OCI-LY1 (cell line): Measurements from ENCODE around the gene PTGER4.

Experiments
- H2AFZ ChIP-seq: fragments of 200-600 bp; sonication (generic), shearing (Covaris generic); 2 replicates; pipeline ENCODE4 v1.6.0; 2014; ENCODE audit warnings: antibody characterized with exemption, mild to moderate bottlenecking, low read length
- H3F3A ChIP-seq: fragments of 200-600 bp; sonication (generic), shearing (Covaris generic); 2 replicates; pipeline ENCODE4 v1.6.0; 2014; ENCODE audit warnings: mild to moderate bottlenecking, antibody characterized with exemption, low read length, moderate library complexity; ENCODE audit not compliant: insufficient read depth
- H3K27ac ChIP-seq: fragments of 200-600 bp; sonication (generic); 2 replicates; pipeline ENCODE4 v1.5.1; 2014; ENCODE audit warnings: low read length, mixed run types, mild to moderate bottlenecking, low read depth; ENCODE audit not compliant: poor library complexity, severe bottlenecking
- H3K27me3 ChIP-seq: fragments of 200-600 bp; sonication (generic); 2 replicates; pipeline ENCODE4 v1.6.0; 2014; ENCODE audit warnings: antibody characterized with exemption, mild to moderate bottlenecking, low read length, moderate library complexity; ENCODE audit not compliant: insufficient read depth
- H3K36me3 ChIP-seq: fragments of 200-600 bp; sonication (generic); 2 replicates; pipeline ENCODE4 v1.6.1; 2014; ENCODE audit warnings: mild to moderate bottlenecking, antibody characterized with exemption, low read length, moderate library complexity, mixed read lengths; ENCODE audit not compliant: insufficient read depth
- H3K4me1 ChIP-seq: fragments of 200-600 bp; sonication (generic); 2 replicates; pipeline ENCODE4 v1.5.1; 2014; ENCODE audit warnings: mild to moderate bottlenecking, low read length, moderate library complexity; ENCODE audit not compliant: insufficient read depth, severe bottlenecking
- H3K4me2 ChIP-seq: fragments of 200-600 bp; sonication (generic), shearing (Covaris generic); 2 replicates; pipeline ENCODE4 v1.6.1; 2014; ENCODE audit warnings: low read length
- H3K4me3 ChIP-seq: fragments of 200-600 bp; sonication (generic); 2 replicates; pipeline ENCODE4 v1.5.1; 2014; ENCODE audit warnings: low read length, low read depth, mild to moderate bottlenecking, mixed read lengths; ENCODE audit not compliant: poor library complexity, severe bottlenecking
- H3K79me2 ChIP-seq: fragments of 200-600 bp; shearing (Covaris generic); 2 replicates; pipeline ENCODE4 v1.6.1; 2016; ENCODE audit warnings: mixed run types, low read length, mixed read lengths; ENCODE audit not compliant: insufficient read depth
- H3K9ac ChIP-seq: fragments of 200-600 bp; sonication (generic), shearing (Covaris generic); 2 replicates; pipeline ENCODE4 v1.6.1; 2014; ENCODE audit warnings: mild to moderate bottlenecking, low read length, mixed read lengths
- H3K9me2 ChIP-seq: fragments of 200-600 bp; sonication (generic), shearing (Covaris generic); 2 replicates; pipeline ENCODE4 v1.6.1; 2014; ENCODE audit warnings: low read depth, mild to moderate bottlenecking, low read length, mixed read lengths
- H3K9me3 ChIP-seq: fragments of 200-600 bp; shearing (Covaris generic); 2 replicates; pipeline ENCODE4 v1.6.1; 2014; ENCODE audit warnings: low read length, mixed read lengths
- H4K20me1 ChIP-seq: fragments of 200-600 bp; sonication (generic), shearing (Covaris generic); 2 replicates; pipeline ENCODE4 v1.6.0; 2016; ENCODE audit warnings: mild to moderate bottlenecking, low read length; ENCODE audit not compliant: insufficient read depth
- EZH2 ChIP-seq: fragments of 200-600 bp; sonication (generic), shearing (Covaris generic); IDR thresholded peaks from 2 replicates; pipeline ENCODE4 v1.8.0; 2017; ENCODE audit warnings: borderline replicate concordance, mixed run types, mild to moderate bottlenecking, antibody characterized with exemption, low read length, moderate library complexity, mixed read lengths
- TF ChIP-seq, protein P1 (sequence below): fragments of 200-600 bp; sonication (generic), shearing (Covaris generic); IDR thresholded peaks from 2 replicates; pipeline ENCODE4 v1.5.1; 2017; ENCODE audit warnings: mild to moderate bottlenecking, antibody characterized with exemption, low read length, moderate library complexity, mixed read lengths

Gene PTGER4

DNA sequence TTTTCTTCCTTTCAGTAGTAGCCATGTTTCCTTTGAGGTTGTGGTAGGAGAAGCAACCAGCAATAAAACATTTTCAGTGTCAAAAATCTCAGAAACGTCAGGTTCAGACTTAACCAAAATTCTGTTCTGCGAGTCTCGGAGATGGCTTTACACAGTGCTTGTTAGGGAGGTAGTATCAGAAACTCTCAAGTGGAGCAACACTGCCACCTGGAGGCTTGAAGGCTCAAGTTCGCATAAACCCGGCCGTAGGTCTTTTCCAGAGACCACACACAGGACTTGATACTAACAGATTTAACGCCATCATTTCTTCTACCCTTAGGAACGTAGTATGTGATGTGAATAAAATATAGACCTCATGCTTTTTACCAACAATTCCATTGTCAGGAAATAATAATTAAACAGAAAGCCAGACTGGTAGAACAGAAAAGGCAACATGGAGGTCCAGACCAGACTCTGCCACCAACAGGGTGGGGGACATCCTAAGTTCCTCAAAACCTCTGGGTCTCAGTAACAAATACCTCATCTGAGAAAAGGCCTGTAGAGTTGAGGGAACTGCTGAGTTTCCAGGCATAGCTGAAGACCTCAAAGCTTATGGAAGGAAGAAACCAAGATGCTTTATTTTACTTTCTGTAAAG is 8.5 kb downstream of the PTGER4 start:
- Histone ChIP-seq H3K9ac (0 out of 2 replicates have a peak overlapping the region, but pooled peaks have one; percentile 17), H2AFZ (no peak overlapping the region), H3F3A (no peaks in the 10 kb centered on the region), H3K4me3 (no peak overlapping the region), H3K9me2 (no peaks in the 10 kb centered on the region), H3K9me3 (no peaks in the 10 kb centered on the region), H4K20me1 (no peaks in the 10 kb centered on the region), H3K27me3 (no peaks in the 10 kb centered on the region), H3K27ac (peak overlapping the region; percentile 39), H3K4me1 (peaks cover 56% of the 10 kb centered on the region), H3K79me2 (peaks cover 60% of the 10 kb centered on the region), H3K4me2 (peak overlapping the region; percentile 48), H3K36me3 (peaks cover 51% of the 10 kb centered on the region)
- TF ChIP-seq, protein P1, sequence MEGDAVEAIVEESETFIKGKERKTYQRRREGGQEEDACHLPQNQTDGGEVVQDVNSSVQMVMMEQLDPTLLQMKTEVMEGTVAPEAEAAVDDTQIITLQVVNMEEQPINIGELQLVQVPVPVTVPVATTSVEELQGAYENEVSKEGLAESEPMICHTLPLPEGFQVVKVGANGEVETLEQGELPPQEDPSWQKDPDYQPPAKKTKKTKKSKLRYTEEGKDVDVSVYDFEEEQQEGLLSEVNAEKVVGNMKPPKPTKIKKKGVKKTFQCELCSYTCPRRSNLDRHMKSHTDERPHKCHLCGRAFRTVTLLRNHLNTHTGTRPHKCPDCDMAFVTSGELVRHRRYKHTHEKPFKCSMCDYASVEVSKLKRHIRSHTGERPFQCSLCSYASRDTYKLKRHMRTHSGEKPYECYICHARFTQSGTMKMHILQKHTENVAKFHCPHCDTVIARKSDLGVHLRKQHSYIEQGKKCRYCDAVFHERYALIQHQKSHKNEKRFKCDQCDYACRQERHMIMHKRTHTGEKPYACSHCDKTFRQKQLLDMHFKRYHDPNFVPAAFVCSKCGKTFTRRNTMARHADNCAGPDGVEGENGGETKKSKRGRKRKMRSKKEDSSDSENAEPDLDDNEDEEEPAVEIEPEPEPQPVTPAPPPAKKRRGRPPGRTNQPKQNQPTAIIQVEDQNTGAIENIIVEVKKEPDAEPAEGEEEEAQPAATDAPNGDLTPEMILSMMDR, result peak; percentile 95
- no peak for TF ChIP-seq EZH2

DNA sequence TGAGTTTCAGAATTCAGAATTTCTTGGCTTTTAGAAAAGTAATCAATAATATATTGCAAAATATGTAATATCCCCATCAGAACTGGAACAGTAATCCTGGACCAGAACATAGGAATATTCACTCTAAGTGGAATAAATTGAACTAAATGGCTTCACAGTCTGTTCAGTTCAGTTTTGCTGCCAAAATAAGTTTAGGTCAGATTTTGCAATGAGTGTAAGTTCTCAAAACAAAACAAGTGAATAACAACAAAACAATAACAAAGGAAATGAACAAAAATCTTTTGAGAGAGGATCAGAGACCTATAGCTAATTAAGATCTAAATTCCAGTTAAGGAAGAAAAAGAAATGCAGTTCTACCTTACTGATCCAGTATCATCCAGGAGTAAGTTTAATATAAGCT is 9.3 kb downstream of the PTGER4 start:
- no peak overlapping the region for H3K27ac ChIP-seq

DNA sequence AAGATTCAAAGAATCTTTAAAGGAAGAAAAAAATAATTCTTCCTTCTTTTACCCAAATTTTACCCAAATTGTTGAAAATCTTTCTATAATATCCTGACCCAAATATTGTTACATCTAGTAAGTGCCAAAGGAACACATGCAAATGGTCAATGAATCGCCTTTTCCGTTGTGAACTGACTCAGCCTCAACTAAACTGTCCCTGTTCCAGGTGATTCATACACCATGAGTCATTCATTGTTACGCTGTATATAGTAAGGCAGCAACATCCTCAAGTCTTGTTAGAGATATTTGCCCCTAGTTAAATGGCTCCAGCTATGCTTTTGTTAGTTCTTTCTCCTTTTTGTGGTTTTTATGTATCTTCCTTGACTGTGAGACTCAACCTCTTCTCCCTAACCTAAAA is 9.7 kb downstream of the PTGER4 start:
- H3K9ac ChIP-seq, result no peak overlapping the region
- no peaks in the 10 kb centered on the region for H3K9me3 ChIP-seq
- no peak for TF ChIP-seq EZH2
- TF ChIP-seq, protein P1, result no peak
- no peaks in the 10 kb centered on the region for H3F3A ChIP-seq
- H3K36me3 ChIP-seq, result peaks cover 56% of the 10 kb centered on the region
- no peak overlapping the region for H2AFZ ChIP-seq
- H4K20me1 ChIP-seq, result no peaks in the 10 kb centered on the region
- peaks cover 45% of the 10 kb centered on the region for H3K4me1 ChIP-seq
- no peaks in the 10 kb centered on the region for H3K27me3 ChIP-seq
- H3K27ac ChIP-seq, result no peak overlapping the region
- H3K79me2 ChIP-seq, result peaks cover 49% of the 10 kb centered on the region
- no peak overlapping the region for H3K4me2 ChIP-seq
- no peak overlapping the region for H3K4me3 ChIP-seq
- H3K9me2 ChIP-seq, result no peaks in the 10 kb centered on the region

More for the DNA sequence above, 9.3 kb downstream of the PTGER4 start:
- H3K4me2 ChIP-seq, result no peak overlapping the region
- H2AFZ ChIP-seq, result no peak overlapping the region
- peaks cover 54% of the 10 kb centered on the region for H3K79me2 ChIP-seq
- peaks cover 49% of the 10 kb centered on the region for H3K4me1 ChIP-seq
- H3K36me3 ChIP-seq, result peaks cover 52% of the 10 kb centered on the region
- H3K9me3 ChIP-seq, result no peaks in the 10 kb centered on the region
- no peaks in the 10 kb centered on the region for H3K9me2 ChIP-seq
- H4K20me1 ChIP-seq, result no peaks in the 10 kb centered on the region
- H3F3A ChIP-seq, result no peaks in the 10 kb centered on the region
- H3K9ac ChIP-seq, result no peak overlapping the region
- no peak overlapping the region for H3K4me3 ChIP-seq
- no peak for TF ChIP-seq EZH2
- TF ChIP-seq, protein P1, result no peak
- H3K27me3 ChIP-seq, result no peaks in the 10 kb centered on the region
